ENCODE results near the gene ARMH3. TPM values are rescaled to one million over a fixed set of nuclear protein-coding genes. Genes with fewer than 3 reads are reported as not detected.
A peak's percentile ranks its signal among the peaks of the same experiment; 100 is the strongest.
"Not testable (repeated sequence)": the region's sequence is repeated elsewhere in the genome, so short reads cannot be mapped to it uniquely, and the experiment has no call there.

ARMH3 gene
- polyA plus RNA-seq, 1 experiment, result 19.8 TPM

GRCh38 chr10:102065561-102066398 lies 9.8 kb upstream of the ARMH3 start:
- TF ChIP-seq, protein P1, sequence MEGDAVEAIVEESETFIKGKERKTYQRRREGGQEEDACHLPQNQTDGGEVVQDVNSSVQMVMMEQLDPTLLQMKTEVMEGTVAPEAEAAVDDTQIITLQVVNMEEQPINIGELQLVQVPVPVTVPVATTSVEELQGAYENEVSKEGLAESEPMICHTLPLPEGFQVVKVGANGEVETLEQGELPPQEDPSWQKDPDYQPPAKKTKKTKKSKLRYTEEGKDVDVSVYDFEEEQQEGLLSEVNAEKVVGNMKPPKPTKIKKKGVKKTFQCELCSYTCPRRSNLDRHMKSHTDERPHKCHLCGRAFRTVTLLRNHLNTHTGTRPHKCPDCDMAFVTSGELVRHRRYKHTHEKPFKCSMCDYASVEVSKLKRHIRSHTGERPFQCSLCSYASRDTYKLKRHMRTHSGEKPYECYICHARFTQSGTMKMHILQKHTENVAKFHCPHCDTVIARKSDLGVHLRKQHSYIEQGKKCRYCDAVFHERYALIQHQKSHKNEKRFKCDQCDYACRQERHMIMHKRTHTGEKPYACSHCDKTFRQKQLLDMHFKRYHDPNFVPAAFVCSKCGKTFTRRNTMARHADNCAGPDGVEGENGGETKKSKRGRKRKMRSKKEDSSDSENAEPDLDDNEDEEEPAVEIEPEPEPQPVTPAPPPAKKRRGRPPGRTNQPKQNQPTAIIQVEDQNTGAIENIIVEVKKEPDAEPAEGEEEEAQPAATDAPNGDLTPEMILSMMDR (IDR thresholded peaks at IDR 0.05; ENCODE audit: low read depth, low read length), result no peak
- ChIA-PET CTCF (interaction anchor here (1.4 to 2.1 kb wide), 2 partner anchors 225 to 284 kb away, joined by 5 to 11 read pairs; no protein-coding TSS in a partner anchor), POLR2A (interaction anchor here (0.6 to 1.6 kb wide), 3 partner anchors 29 to 247 kb away, joined by 4 read pairs; partner anchors contain the start of gene OGA)
- no peak for DNase-seq (ENCODE audit: low read depth, low spot score)
- H3K9me3 ChIP-seq (ENCODE audit: control insufficient read depth, insufficient read depth, low read length), result no peaks in the 10 kb centered on the region; the same call in 1 of the 2 replicates
- H3K27ac ChIP-seq (ENCODE audit: low read depth, low read length), result no peak overlapping the region
- H3K27me3 ChIP-seq (ENCODE audit: control insufficient read depth, insufficient read depth, low read length), result no peaks in the 10 kb centered on the region
- peak overlapping the region; percentile 79 for H3K4me3 ChIP-seq (ENCODE audit: low read depth, low read length)

DNA sequence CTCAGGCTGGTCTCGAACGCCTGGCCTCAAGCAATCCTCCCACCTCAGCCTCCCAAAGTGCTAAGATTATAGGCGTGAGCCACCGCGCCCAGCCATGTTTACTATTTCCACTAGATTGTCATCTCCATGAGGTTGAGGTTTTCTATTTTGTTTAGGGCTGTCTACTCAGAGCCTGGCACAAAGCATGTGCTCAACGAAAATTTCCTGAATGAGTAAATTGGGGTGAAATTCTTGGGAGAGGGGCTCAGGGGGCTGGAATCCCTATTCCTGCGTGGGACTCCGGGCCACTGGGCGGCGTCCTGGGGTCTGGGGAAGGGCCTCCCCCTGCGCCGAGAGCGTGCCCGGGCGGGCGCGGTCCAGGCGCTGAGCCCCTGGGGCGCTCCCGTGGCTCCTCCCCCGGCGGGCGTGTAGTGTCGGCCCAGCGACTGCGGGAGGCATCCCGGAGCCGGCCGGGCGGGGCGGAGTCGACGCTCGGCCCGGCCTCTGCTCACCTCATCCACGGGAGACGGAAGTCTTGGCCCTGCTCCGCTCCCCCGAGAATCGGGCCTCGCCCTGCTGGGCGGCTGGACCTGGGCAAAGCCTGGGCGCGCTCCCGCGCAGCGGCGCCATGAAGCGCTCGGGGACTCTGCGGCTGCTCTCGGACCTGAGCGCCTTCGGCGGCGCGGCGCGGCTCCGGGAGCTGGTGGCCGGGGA lies 9.0 kb upstream of the ARMH3 start, which contains the start of gene HPS6:
Gene HPS6, plus strand, starts transcription at position 482 of the 693 bp plus-strand sequence. Its CDS starts 126 bp downstream, at position 608.
- H3K27me3 ChIP-seq (ENCODE audit: control insufficient read depth, insufficient read depth, low read length), result no peaks in the 10 kb centered on the region
- TF ChIP-seq, protein P1 (IDR thresholded peaks at IDR 0.05; ENCODE audit: low read depth, low read length), result no peak
- ChIA-PET CTCF (interaction anchor here (2.1 kb wide), 1 partner anchor 224 kb away, joined by 11 read pairs; no protein-coding TSS in a partner anchor), POLR2A (interaction anchor here (0.6 to 1.2 kb wide), 2 partner anchors 28 to 247 kb away, joined by 4 read pairs; partner anchors contain the start of gene OGA)
- H3K27ac ChIP-seq (ENCODE audit: low read depth, low read length), result peak within 1 kb of the TSS; percentile 52
- H3K9me3 ChIP-seq (ENCODE audit: control insufficient read depth, insufficient read depth, low read length), result no peaks in the 10 kb centered on the region; the same call in 1 of the 2 replicates
- peak within 1 kb of the TSS; percentile 79 for H3K4me3 ChIP-seq (ENCODE audit: low read depth, low read length)
- peak; percentile 51 for DNase-seq (ENCODE audit: low read depth, low spot score)

DNA sequence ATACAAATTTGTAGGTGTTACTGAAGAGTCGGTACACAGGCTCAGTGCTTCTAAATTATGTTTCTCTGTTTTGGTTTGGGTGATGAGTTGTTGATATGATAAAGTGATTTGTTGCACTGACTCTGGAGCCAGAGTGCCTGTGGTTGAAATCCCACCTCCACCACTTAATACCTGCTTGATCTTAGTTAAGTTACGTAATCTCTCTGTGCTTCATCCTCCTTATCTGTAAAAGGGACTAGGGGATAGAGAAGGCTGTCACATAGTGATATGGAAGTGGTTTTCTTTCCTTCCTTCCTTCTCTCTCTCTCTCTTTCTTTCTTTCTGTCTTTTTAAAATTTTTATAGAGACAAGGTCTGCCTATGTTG lies 8.5 kb upstream of the ARMH3 start:
- Histone ChIP-seq H3K27ac (ENCODE audit: low read depth, low read length) (no peak overlapping the region), H3K9me3 (ENCODE audit: control insufficient read depth, insufficient read depth, low read length) (no peaks in the 10 kb centered on the region; the same call in 1 of the 2 replicates), H3K4me3 (ENCODE audit: low read depth, low read length) (no peak overlapping the region), H3K27me3 (ENCODE audit: control insufficient read depth, insufficient read depth, low read length) (no peaks in the 10 kb centered on the region)
- CTCF ChIA-PET, result interaction anchor here (2.2 kb wide), 1 partner anchor 8 kb away, joined by 14 read pairs; no protein-coding TSS in a partner anchor
- no peak for DNase-seq (ENCODE audit: low read depth, low spot score)
- POLR2A ChIA-PET, result no interaction called here
- TF ChIP-seq, protein P1 (IDR thresholded peaks at IDR 0.05; ENCODE audit: low read depth, low read length), result no peak

DNA sequence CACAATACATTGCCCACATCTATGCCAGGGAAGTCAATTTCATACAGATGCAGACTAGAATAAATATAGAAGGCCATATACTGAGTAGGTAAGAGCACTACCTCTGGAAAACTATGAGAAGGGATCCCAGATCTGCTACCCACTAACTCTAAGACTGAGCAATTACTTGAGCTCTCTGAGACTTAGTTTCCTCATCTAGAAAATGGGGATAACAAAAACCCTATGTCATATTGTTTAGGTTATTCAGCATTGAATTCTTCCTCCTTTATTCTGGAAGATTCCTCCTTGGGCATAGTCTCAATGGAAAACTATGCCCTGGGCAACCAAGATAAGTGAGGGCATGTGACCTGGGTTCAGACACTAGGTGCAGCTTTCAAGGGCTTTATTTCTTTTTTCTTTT lies 4.0 kb upstream of the ARMH3 start:
- POLR2A ChIA-PET, result no interaction called here
- DNase-seq (ENCODE audit: low read depth, low spot score), result no peak
- Histone ChIP-seq H3K9me3 (ENCODE audit: control insufficient read depth, insufficient read depth, low read length) (no peaks in the 10 kb centered on the region; the same call in 1 of the 2 replicates), H3K27me3 (ENCODE audit: control insufficient read depth, insufficient read depth, low read length) (no peaks in the 10 kb centered on the region), H3K4me3 (ENCODE audit: low read depth, low read length) (no peak overlapping the region), H3K27ac (ENCODE audit: low read depth, low read length) (no peak overlapping the region)
- CTCF ChIA-PET, result interaction anchor here (2.2 kb wide), 1 partner anchor 13 kb away, joined by 19 read pairs; no protein-coding TSS in a partner anchor
- TF ChIP-seq, protein P1 (IDR thresholded peaks at IDR 0.05; ENCODE audit: low read depth, low read length), result no peak

DNA sequence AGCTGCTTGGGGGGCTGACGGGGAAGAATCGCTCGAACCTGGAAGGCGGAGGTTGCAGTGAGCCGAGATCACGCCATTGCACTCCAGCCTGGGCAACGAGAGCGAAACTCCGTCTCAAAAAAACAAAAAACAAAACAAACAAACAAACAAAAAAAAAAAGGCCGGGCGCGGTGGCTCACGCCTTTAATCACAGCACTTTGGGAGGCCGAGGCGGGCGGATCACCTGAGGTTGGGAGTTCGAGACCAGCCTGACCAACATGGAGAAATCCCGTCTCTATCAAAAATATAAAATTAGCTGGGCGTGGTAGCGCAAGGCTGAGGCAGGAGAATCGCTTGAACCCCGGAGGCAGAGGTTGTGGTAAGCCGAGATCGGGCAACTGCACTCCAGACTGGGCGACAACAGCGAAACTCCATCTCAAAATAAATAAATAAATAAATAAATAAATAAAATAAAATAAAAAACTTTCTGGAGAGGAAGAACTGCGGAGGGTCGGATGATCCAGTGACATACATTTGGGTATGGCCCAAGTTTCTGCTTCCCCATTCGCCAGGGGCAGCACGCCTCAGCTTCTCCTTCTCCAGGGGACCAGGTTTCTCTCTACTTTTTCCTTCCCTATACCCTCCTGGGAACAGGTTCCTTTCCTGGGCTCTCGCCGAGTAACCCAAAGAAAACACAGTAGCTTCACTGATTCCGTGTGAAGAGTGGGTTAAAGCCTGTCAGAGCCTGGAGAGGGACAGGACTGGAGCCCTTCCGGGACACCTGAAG lies 909 bp downstream of the ARMH3 start:
- CTCF ChIA-PET, result interaction anchor here (3.9 kb wide), 1 partner anchor 19 kb away, joined by 26 read pairs; no protein-coding TSS in a partner anchor
- not testable (repeated sequence) for H3K9me3 ChIP-seq (ENCODE audit: control insufficient read depth, insufficient read depth, low read length); H3K27me3 ChIP-seq (ENCODE audit: control insufficient read depth, insufficient read depth, low read length); DNase-seq (ENCODE audit: low read depth, low spot score)
- Histone ChIP-seq H3K4me3 (ENCODE audit: low read depth, low read length) (peak overlapping the region; percentile 89), H3K27ac (ENCODE audit: low read depth, low read length) (peak overlapping the region; percentile 77)
- POLR2A ChIA-PET, result interaction anchor here (0.5 to 1.4 kb wide), 5 partner anchors 8 to 237 kb away, joined by 3 to 8 read pairs (median 3); partner anchors contain the start of gene OGA
